B cell (primary cell): ENCODE results near the gene UPK1B. TPM values are rescaled to one million over a fixed set of nuclear protein-coding genes. Genes with fewer than 3 reads are reported as not detected.
"Not testable (repeated sequence)": the region's sequence is repeated elsewhere in the genome, so short reads cannot be mapped to it uniquely, and the experiment has no call there.

Experiments
- ATAC-seq: fragments of 200-7000 bp; cut with Tn5 transposase; one replicate; pipeline ENCODE4 v1.10.0; 2021; ENCODE audit warnings: low read depth, mild to moderate bottlenecking, moderate number of reproducible peaks, moderate library complexity
- CTCF ChIA-PET: fragments of 350-600 bp; sonication (Branson Sonifier 250); formaldehyde crosslinking; loops from one replicate; lab custom pipeline; 2021; ENCODE audit warnings: antibody characterized with exemption, inconsistent platforms; lab: Charles Lee
- POLR2A ChIA-PET: fragments of 350-600 bp; sonication (Branson Sonifier 250); formaldehyde crosslinking; loops from one replicate; lab custom pipeline; 2021; ENCODE audit warnings: antibody characterized with exemption; lab: Charles Lee
- DNase-seq: peaks from one replicate; pipeline ENCODE4 v3.0.0; 2013
- H2AFZ ChIP-seq: 2 replicates; pipeline ENCODE4 v1.6.1; 2012; ENCODE audit warnings: mild to moderate bottlenecking, low read depth, low read length; ENCODE audit not compliant: insufficient read depth, poor library complexity, severe bottlenecking
- H3K27ac ChIP-seq, 2 donors: 1 replicate in 1 of 2; 2 replicates in 1 of 2; pipeline ENCODE4 v1.5.1; 2012 to 2013; ENCODE audit warnings: low read length in 2 of 2, mild to moderate bottlenecking in 2 of 2, moderate library complexity in 1 of 2
- H3K27me3 ChIP-seq, 4 experiments: fragments of 200-600 bp in 1 of 4; sonication (generic) in 1 of 4; replicated peaks in 1 of 4; 1 replicate in 2 of 4; 2 replicates in 2 of 4; pipeline versions ENCODE4 v1.6.1 to v1.7.0; 2013 to 2016; ENCODE audit warnings: low read length in 3 of 4, mild to moderate bottlenecking in 2 of 4, mixed read lengths in 1 of 4, moderate library complexity in 1 of 4; ENCODE audit not compliant: insufficient read depth in 4 of 4, control insufficient read depth in 3 of 4; ENCODE audit errors: control extremely low read depth in 1 of 4
- H3K36me3 ChIP-seq, 2 experiments: replicated peaks in 1 of 2; 1 replicate in 1 of 2; 2 replicates in 1 of 2; pipeline versions ENCODE4 v1.6.1 to v1.7.1; 2013; ENCODE audit warnings: low read length in 1 of 2; ENCODE audit not compliant: insufficient read depth in 2 of 2, control insufficient read depth in 1 of 2; ENCODE audit errors: control extremely low read depth in 1 of 2, extremely low read depth in 1 of 2
- H3K4me1 ChIP-seq, 2 donors: fragments of 200-600 bp in 1 of 2; sonication (generic) in 1 of 2; 1 replicate in 1 of 2; 2 replicates in 1 of 2; pipeline versions ENCODE4 v1.5.1 to v1.6.1; 2013 to 2017; ENCODE audit warnings: low read length in 2 of 2; ENCODE audit not compliant: control insufficient read depth in 2 of 2, insufficient read depth in 2 of 2
- H3K4me2 ChIP-seq: replicated peaks from 2 replicates; pipeline ENCODE3; 2012; ENCODE audit warnings: mild to moderate bottlenecking, low read depth, low read length; ENCODE audit not compliant: poor library complexity, severe bottlenecking
- H3K4me3 ChIP-seq, 5 experiments: fragments of 200-600 bp in 1 of 5; sonication (generic) in 1 of 5; 1 replicate in 3 of 5; 2 replicates in 2 of 5; pipeline versions ENCODE4 v1.5.1 to v1.7.0; 2011 to 2016; ENCODE audit warnings: low read length in 4 of 5, mild to moderate bottlenecking in 4 of 5, low read depth in 2 of 5, control low read depth in 1 of 5, moderate library complexity in 1 of 5; ENCODE audit not compliant: insufficient read depth in 1 of 5; ENCODE audit errors: control extremely low read depth in 1 of 5, extremely low read depth in 1 of 5
- H3K79me2 ChIP-seq: fragments of 200-600 bp; sonication (generic); one replicate; pipeline ENCODE4 v1.6.0; 2016; ENCODE audit warnings: low read length; ENCODE audit not compliant: control insufficient read depth, insufficient read depth
- H3K9ac ChIP-seq: fragments of 200-600 bp; sonication (generic); 2 replicates; pipeline ENCODE4 v1.6.1; 2017; ENCODE audit warnings: mild to moderate bottlenecking, low read length, moderate library complexity
- H3K9me3 ChIP-seq, 3 donors: one replicate each; pipeline versions ENCODE4 v1.6.1 to v1.7.1; 2013; ENCODE audit warnings: low read length in 2 of 3; ENCODE audit not compliant: control insufficient read depth in 2 of 3, insufficient read depth in 1 of 3; ENCODE audit errors: control extremely low read depth in 1 of 3
- H4K20me1 ChIP-seq: 2 replicates; pipeline ENCODE4 v1.6.0; 2012; ENCODE audit warnings: mild to moderate bottlenecking, low read length; ENCODE audit not compliant: insufficient read depth, control insufficient read depth, poor library complexity, severe bottlenecking
- H3K27ac Mint-ChIP-seq: one replicate; pipeline ENCODE4 v1.8.0; 2021; ENCODE audit warnings: mixed read lengths
- H3K27me3 Mint-ChIP-seq: one replicate; pipeline ENCODE4 v1.8.0; 2021; ENCODE audit warnings: mixed read lengths
- H3K4me1 Mint-ChIP-seq: one replicate; pipeline ENCODE4 v1.8.0; 2021; ENCODE audit warnings: mixed read lengths
- H3K4me3 Mint-ChIP-seq: one replicate; pipeline ENCODE4 v1.8.0; 2021; ENCODE audit warnings: mixed read lengths
- H3K9me3 Mint-ChIP-seq: one replicate; pipeline ENCODE4 v1.8.0; 2022; ENCODE audit warnings: mixed read lengths; ENCODE audit not compliant: insufficient read depth
- EZH2 ChIP-seq: IDR thresholded peaks from 2 replicates; pipeline ENCODE4 v1.6.1; 2012; ENCODE audit warnings: borderline replicate concordance, low read depth, mild to moderate bottlenecking, moderate library complexity, low read length; ENCODE audit not compliant: insufficient read depth, poor library complexity, severe bottlenecking
- WGBS: methylation state at CpG from one replicate; pipeline ENCODE4 v1.1.5; 2013; ENCODE audit warnings: missing lambda C conversion rate; ENCODE audit not compliant: insufficient coverage; 5-methylcytosine and 5-hydroxymethylcytosine counted together
- intact Hi-C: fragments of 100-400 bp; cut with micrococcal nuclease; formaldehyde crosslinking; loops from one replicate; pipeline ENCODE4 v1.10.0; 2022
- polyA plus RNA-seq: library from polyadenylated mRNA; depleted of rRNA; stranded (reverse); fragments of >200 nt; gene quantifications from 2 replicates; pipeline ENCODE4 v1.2.3, GENCODE V29; 2012
- total RNA-seq, 2 donors: library from RNA; stranded (reverse); fragments of 120-200 nt in 1 of 2; gene quantifications; 1 replicate in 1 of 2; 2 replicates in 1 of 2; pipeline versions ENCODE4 v1.2.3 to v1.2.4, GENCODE V29; 2013 to 2022
- TF ChIP-seq, protein P1 (sequence below): fragments of 200-600 bp; IDR thresholded peaks from one replicate; pipeline ENCODE4 v1.8.0; 2022; ENCODE audit warnings: antibody characterized with exemption, mild to moderate bottlenecking

UPK1B gene
- total and polyA plus RNA-seq, 2 donors (not counting 1 experiment from before 2014, with no cell fraction given), result not detected

DNA sequence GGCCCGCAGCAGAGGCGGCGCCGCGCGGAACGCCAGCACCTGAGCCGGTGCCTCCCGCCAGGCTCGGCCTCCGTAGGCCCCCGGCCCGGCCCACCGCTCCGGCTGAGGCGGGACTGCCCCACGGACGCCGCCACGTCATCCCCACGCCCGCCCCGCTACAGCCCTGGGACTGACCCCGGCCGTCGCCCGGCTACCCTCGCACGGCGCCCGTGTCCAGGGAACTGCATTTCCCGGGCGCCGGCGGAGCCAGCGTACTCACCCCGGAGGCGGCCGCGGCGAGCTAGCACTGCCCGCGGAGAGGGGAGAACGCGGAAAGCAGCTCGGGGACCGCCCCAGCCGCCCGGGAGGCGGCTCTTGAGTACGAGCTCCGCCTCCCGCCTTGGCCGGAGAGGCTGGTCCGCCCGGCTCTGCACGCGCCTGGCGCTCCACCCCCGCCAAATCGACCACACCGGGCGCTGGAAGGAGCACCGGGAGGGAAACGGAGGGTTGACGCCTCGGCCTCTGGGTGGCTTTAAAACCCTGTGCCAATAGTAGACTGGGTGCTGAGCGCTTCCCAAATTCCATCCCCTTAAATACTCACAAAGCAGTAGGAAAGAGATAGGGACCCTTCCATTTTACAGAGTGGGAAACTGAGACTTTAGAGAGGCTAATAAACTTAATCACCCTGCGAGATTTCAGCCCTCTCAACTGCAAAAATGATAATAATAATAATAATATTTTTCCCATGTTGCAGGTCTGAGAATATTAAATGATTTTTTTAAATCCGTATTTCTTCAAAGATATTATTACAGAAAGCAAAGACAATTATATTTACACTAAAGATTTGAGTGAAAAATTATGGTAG is 67.4 kb downstream of the UPK1B start, which contains the start of gene B4GALT4:
Gene B4GALT4, minus strand, starts transcription at position 288 of the 844 bp plus-strand sequence. CDS start 10,779 bp downstream, outside the sequence.
- Histone ChIP-seq H3K4me2 (peak within 1 kb of the TSS; percentile 86), H3K79me2 (peaks cover 29% of the 10 kb centered on the region), H3K4me3 (peak within 1 kb of the TSS; percentile 57 to 82 (median 72)), H3K9ac (peak within 1 kb of the TSS; percentile 91), H3K9me3 (no peaks in the 10 kb centered on the region), H3K36me3 (no peaks in the 10 kb centered on the region), H3K27me3 (no peaks in the 10 kb centered on the region), H2AFZ (peak within 1 kb of the TSS; percentile 81), H3K27ac (peak within 1 kb of the TSS; percentile 62 to 93), H4K20me1 (no peaks in the 10 kb centered on the region), H3K4me1 (peaks cover 30 to 34% of the 10 kb centered on the region in 2 donors)
- intact Hi-C loops, result loop anchor here (1.0 to 10.0 kb wide), 9 partner anchors 54 to 1502 kb away; partner anchors contain the start of genes ARHGAP31, CFAP91, COX17 and GSK3B
- ATAC-seq (peak; percentile 90), DNase-seq (peak; percentile 83)
- peaks cover 30% of the 10 kb centered on the region for H3K4me1 Mint-ChIP-seq
- H3K4me3 Mint-ChIP-seq, result peak within 1 kb of the TSS; percentile 86
- H3K27ac Mint-ChIP-seq, result peak within 1 kb of the TSS; percentile 81
- WGBS, result under 1% methylated on average over 67 of the region's 70 CpGs
- ChIA-PET POLR2A (interaction anchor here (0.7 to 1.2 kb wide), 4 partner anchors 53 to 853 kb away, joined by 3 to 10 read pairs (median 4); partner anchors contain the start of gene ARHGAP31), CTCF (interaction anchor here (0.6 to 3.2 kb wide), 31 partner anchors 9 to 1176 kb away, joined by 3 to 78 read pairs (median 4); partner anchors contain the start of genes ARHGAP31, IGSF11, TEX55 and TIMMDC1)
- TF ChIP-seq, protein P1, sequence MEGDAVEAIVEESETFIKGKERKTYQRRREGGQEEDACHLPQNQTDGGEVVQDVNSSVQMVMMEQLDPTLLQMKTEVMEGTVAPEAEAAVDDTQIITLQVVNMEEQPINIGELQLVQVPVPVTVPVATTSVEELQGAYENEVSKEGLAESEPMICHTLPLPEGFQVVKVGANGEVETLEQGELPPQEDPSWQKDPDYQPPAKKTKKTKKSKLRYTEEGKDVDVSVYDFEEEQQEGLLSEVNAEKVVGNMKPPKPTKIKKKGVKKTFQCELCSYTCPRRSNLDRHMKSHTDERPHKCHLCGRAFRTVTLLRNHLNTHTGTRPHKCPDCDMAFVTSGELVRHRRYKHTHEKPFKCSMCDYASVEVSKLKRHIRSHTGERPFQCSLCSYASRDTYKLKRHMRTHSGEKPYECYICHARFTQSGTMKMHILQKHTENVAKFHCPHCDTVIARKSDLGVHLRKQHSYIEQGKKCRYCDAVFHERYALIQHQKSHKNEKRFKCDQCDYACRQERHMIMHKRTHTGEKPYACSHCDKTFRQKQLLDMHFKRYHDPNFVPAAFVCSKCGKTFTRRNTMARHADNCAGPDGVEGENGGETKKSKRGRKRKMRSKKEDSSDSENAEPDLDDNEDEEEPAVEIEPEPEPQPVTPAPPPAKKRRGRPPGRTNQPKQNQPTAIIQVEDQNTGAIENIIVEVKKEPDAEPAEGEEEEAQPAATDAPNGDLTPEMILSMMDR, result no peak
- TF ChIP-seq EZH2, result no peak
- no peaks in the 10 kb centered on the region for H3K27me3 Mint-ChIP-seq
- H3K9me3 Mint-ChIP-seq, result no peaks in the 10 kb centered on the region

DNA sequence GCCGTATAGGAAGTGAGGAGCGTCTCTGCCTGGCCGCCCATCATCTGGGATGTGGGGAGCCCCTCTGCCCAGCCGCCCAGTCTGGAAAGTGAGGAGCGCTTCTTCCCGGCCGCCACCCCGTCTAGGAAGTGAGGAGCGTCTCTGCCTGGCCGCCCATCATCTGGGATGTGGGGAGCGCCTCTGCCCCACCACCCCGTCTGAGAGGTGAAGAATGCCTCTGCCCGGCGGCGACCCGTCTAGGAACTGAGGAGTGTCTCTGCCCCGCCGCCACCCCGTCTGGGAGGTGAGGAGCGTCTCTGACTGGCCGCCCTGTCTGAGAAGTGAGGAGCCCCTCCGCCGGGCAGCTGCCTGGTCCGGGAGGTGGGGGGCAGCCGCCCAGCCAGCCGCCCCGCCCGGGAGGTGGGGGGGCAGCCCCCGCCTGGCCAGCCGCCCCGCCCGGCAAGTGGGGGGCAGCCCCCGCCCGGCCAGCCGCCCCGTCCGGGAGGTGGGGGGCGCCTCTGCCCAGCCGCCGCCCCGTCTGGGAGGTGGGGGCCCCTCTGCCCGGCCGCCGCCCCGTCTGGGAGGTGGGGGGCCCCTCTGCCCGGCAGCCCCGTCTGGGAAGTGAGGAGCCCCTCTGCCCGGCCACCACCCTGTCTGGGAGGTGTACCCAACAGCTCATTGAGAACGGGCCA is 69.1 kb downstream of the UPK1B start:
- H2AFZ ChIP-seq, H3K4me3 ChIP-seq, H3K27ac ChIP-seq, H3K27me3 Mint-ChIP-seq, H3K4me3 Mint-ChIP-seq, POLR2A ChIA-PET, DNase-seq, ATAC-seq, H3K9me3 Mint-ChIP-seq, H3K4me2 ChIP-seq, H3K27me3 ChIP-seq, H3K9ac ChIP-seq, H3K36me3 ChIP-seq, H3K9me3 ChIP-seq, H4K20me1 ChIP-seq: not testable (repeated sequence)
- 97% methylated on average over 25 of the region's 49 CpGs for WGBS
- Histone ChIP-seq H3K79me2 (peaks cover 15% of the 10 kb centered on the region), H3K4me1 (peaks cover 19 to 26% of the 10 kb centered on the region in 2 donors)
- Mint-ChIP-seq H3K27ac (peak overlapping the region; percentile 50), H3K4me1 (peaks cover 21% of the 10 kb centered on the region)
- intact Hi-C loops, result loop anchor here (10.0 kb wide), 3 partner anchors 208 to 462 kb away; partner anchors contain the start of genes CFAP91, IGSF11, POGLUT1 and TMEM39A
- CTCF ChIA-PET, result interaction anchor here (0.9 to 3.2 kb wide), 8 partner anchors 31 to 433 kb away, joined by 3 to 78 read pairs (median 6); partner anchors contain the start of genes IGSF11 and TEX55

DNA sequence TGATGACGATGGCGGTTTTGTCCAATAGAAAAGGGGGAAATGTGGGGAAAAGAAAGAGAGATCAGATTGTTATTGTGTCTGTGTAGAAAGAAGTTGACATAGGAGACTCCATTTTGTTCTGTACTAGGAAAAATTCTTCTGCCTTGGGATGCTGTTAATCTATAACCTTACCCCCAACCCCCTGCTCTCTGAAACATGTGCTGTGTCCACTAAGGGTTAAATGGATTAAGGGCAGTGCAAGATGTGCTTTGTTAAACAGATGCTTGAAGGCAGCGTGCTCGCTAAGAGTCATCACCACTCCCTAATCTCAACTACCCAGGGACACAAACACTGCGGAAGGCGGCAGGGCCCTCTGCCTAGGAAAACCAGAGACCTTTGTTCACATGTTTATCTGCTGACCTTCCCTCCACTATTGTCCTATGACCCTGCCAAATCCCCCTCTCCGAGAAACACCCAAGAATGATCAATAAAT is 69.7 kb downstream of the UPK1B start:
- DNase-seq, POLR2A ChIA-PET, H4K20me1 ChIP-seq, H3K9ac ChIP-seq, H2AFZ ChIP-seq, H3K27ac Mint-ChIP-seq, H3K27me3 Mint-ChIP-seq, H3K9me3 ChIP-seq, H3K4me3 ChIP-seq, H3K27me3 ChIP-seq, H3K9me3 Mint-ChIP-seq, H3K27ac ChIP-seq, H3K4me2 ChIP-seq, H3K36me3 ChIP-seq, ATAC-seq, H3K4me3 Mint-ChIP-seq: not testable (repeated sequence)
- H3K4me1 ChIP-seq, result peaks cover 19 to 26% of the 10 kb centered on the region in 2 donors
- CTCF ChIA-PET, result interaction anchor here (0.7 to 1.6 kb wide), 3 partner anchors 359 to 1111 kb away, joined by 5 to 6 read pairs (median 6); no protein-coding TSS in a partner anchor
- peaks cover 21% of the 10 kb centered on the region for H3K4me1 Mint-ChIP-seq
- WGBS, result no CpG with 5 or more reads among the region's 7 CpGs
- peaks cover 15% of the 10 kb centered on the region for H3K79me2 ChIP-seq
- intact Hi-C loops, result loop anchor here (10.0 kb wide), 3 partner anchors 208 to 462 kb away; partner anchors contain the start of genes CFAP91, IGSF11, POGLUT1 and TMEM39A
